Right lobe of liver (tissue), 6 donors: Measurements from ENCODE around the gene CAPNS2. TPM values are rescaled to one million over a fixed set of nuclear protein-coding genes. Genes with fewer than 3 reads are reported as not detected.

Source experiments
- ATAC-seq, 4 donors: fragments of 200-7000 bp; cut with Tn5 transposase; one replicate each; pipeline ENCODE4 v1.9.1; 2020; ENCODE audit warnings: mild to moderate bottlenecking in 4 of 4, moderate library complexity in 4 of 4
- DNase-seq, 3 donors: peaks; one replicate each; pipeline ENCODE4 v3.0.0-alpha.2; 2020
- H3K27ac ChIP-seq, 3 donors: fragments of 200-600 bp; one replicate each; pipeline ENCODE4 v1.8.0; 2022
- H3K27me3 ChIP-seq, 2 donors: fragments of 200-600 bp; one replicate each; pipeline ENCODE4 v1.8.0; 2022
- H3K36me3 ChIP-seq, 4 donors: fragments of 200-600 bp; sonication (generic) in 1 of 4; one replicate each; pipeline versions ENCODE4 v1.5.1 to v1.8.0; 2017 to 2022; ENCODE audit warnings: control low read depth in 1 of 4
- H3K4me1 ChIP-seq, 4 donors: fragments of 200-600 bp; sonication (generic) in 1 of 4; one replicate each; pipeline versions ENCODE4 v1.5.1 to v1.8.0; 2017 to 2022; ENCODE audit warnings: control low read depth in 1 of 4
- H3K4me3 ChIP-seq, 3 donors: fragments of 200-600 bp; one replicate each; pipeline ENCODE4 v1.8.0; 2022
- H3K9me3 ChIP-seq, 4 donors: fragments of 200-600 bp; sonication (generic) in 1 of 4; one replicate each; pipeline versions ENCODE4 v1.5.1 to v1.8.0; 2017 to 2022; ENCODE audit warnings: control low read depth in 1 of 4
- CTCF ChIP-seq, 4 donors: fragments of 200-600 bp in 3 of 4; fragments of 450-650 bp in 1 of 4; IDR thresholded peaks; one replicate each; pipeline versions ENCODE4 v1.5.1 to v1.8.0; 2016 to 2022; ENCODE audit warnings: antibody characterized with exemption in 4 of 4, mild to moderate bottlenecking in 2 of 4
- POLR2A ChIP-seq: fragments of 450-650 bp; IDR thresholded peaks from one replicate; pipeline ENCODE4 v1.6.1; 2017; ENCODE audit warnings: antibody characterized with exemption, mild to moderate bottlenecking
- WGBS: methylation state at CpG from one replicate; pipeline ENCODE4 v1.1.6; 2018; ENCODE audit warnings: low coverage, low lambda C conversion rate; ENCODE audit not compliant: insufficient coverage; ENCODE audit errors: missing lambda C conversion rate; 5-methylcytosine and 5-hydroxymethylcytosine counted together
- intact Hi-C, 2 donors: fragments of 100-400 bp; cut with DNase I; formaldehyde crosslinking; loops; one replicate each; pipeline versions ENCODE4 v1.11.2 to v1.14.1; 2022
- total RNA-seq, 6 experiments: library from RNA; depleted of rRNA in 2 of 6; stranded (reverse); fragments of >200 nt in 2 of 6; fragmentation: NEBNext Ultra II Directional in 3 of 6; extraction: Animal tissue kit (Norgen Biotek cat#: 25700) in 3 of 6; gene quantifications; one replicate each; pipeline versions ENCODE4 v1.1.0 to v1.2.4, GENCODE V29; 2016 to 2023
- donor health status: DM: no; HTN: yes; CAD: no.
- donor health status: DM: no; HTN: no; CAD: no.
- donor health status: DM: no; HTN: no; CAD: no.
- donor health status: DM: no; HTN: yes; CAD: no.
- donor health status: DM: no; HTN: yes; CAD: no.

Gene CAPNS2
- total RNA-seq, 6 experiments from 2014 or later, result 0.20 to 0.31 (median 0.29) TPM; not detected in 3

GRCh38 chr16:55569025-55569424, 2.5 kb downstream of the CAPNS2 start:
- Histone ChIP-seq H3K4me3 (no peak overlapping the region), H3K36me3 (no peaks in the 10 kb centered on the region), H3K27ac (no peak overlapping the region), H3K4me1 (no peaks in the 10 kb centered on the region), H3K9me3 (no peaks in the 10 kb centered on the region), H3K27me3 (no peaks in the 10 kb centered on the region)
- intact Hi-C loops, result no loop called here
- ATAC-seq (peak in 2 of 4 donors; percentile 23 to 52), DNase-seq (no peak)
- WGBS, result 28% methylated on average over 1 of the region's 1 CpG
- TF ChIP-seq POLR2A (no peak), CTCF (IDR thresholded peaks at IDR 0.05) (no peak)

- TF ChIP-seq POLR2A, result no peak
- no peak for TF ChIP-seq CTCF (IDR thresholded peaks at IDR 0.05)
- 53% methylated on average over 5 of the region's 5 CpGs for WGBS
- ATAC-seq, result no peak
- Histone ChIP-seq H3K27me3 (no peaks in the 10 kb centered on the region), H3K4me1 (no peaks in the 10 kb centered on the region), H3K36me3 (no peaks in the 10 kb centered on the region), H3K9me3 (no peaks in the 10 kb centered on the region), H3K4me3 (no peak overlapping the region), H3K27ac (no peak overlapping the region)
- intact Hi-C loops, result no loop called here
- DNase-seq, result no peak
Measured at GRCh38 chr16:55570159-55570558, 3.7 kb downstream of the CAPNS2 start.

GRCh38 chr16:55571191-55571897, 4.9 kb downstream of the CAPNS2 start:
- H3K36me3 ChIP-seq, result no peaks in the 10 kb centered on the region
- intact Hi-C loops, result no loop called here
- H3K4me1 ChIP-seq, result no peaks in the 10 kb centered on the region
- no peak overlapping the region for H3K27ac ChIP-seq
- H3K4me3 ChIP-seq, result no peak overlapping the region
- DNase-seq (no peak), ATAC-seq (no peak)
- TF ChIP-seq POLR2A, result no peak
- no peak for TF ChIP-seq CTCF (IDR thresholded peaks at IDR 0.05)
- 0% methylated on average over 1 of the region's 1 CpG for whole genome bisulfite sequencing
- H3K27me3 ChIP-seq, result no peaks in the 10 kb centered on the region
- H3K9me3 ChIP-seq, result no peaks in the 10 kb centered on the region

GRCh38 chr16:55572439-55572838, 6.0 kb downstream of the CAPNS2 start:
- Histone ChIP-seq H3K27ac (no peak overlapping the region), H3K27me3 (no peaks in the 10 kb centered on the region), H3K9me3 (no peaks in the 10 kb centered on the region), H3K4me1 (no peaks in the 10 kb centered on the region), H3K4me3 (no peak overlapping the region), H3K36me3 (no peaks in the 10 kb centered on the region)
- no peak for ATAC-seq
- intact Hi-C loops, result no loop called here
- TF ChIP-seq CTCF (IDR thresholded peaks at IDR 0.05), result no peak
- 74% methylated on average over 4 of the region's 4 CpGs for WGBS
- DNase-seq, result no peak

GRCh38 chr16:55574811-55575210, 8.3 kb downstream of the CAPNS2 start:
- no peak overlapping the region for H3K27ac ChIP-seq
- DNase-seq (no peak), ATAC-seq (no peak)
- H3K27me3 ChIP-seq, result no peaks in the 10 kb centered on the region
- 48% methylated on average over 2 of the region's 2 CpGs for WGBS
- intact Hi-C loops, result no loop called here
- H3K9me3 ChIP-seq, result no peaks in the 10 kb centered on the region
- no peak for TF ChIP-seq CTCF (IDR thresholded peaks at IDR 0.05)
- no peak for TF ChIP-seq POLR2A
- no peak overlapping the region for H3K4me3 ChIP-seq
- H3K4me1 ChIP-seq, result no peaks in the 10 kb centered on the region
- H3K36me3 ChIP-seq, result no peaks in the 10 kb centered on the region
